OCI-LY1 (cell line): ENCODE measurements around the gene COL1A2.

ENCODE experiments used
- EZH2 ChIP-seq: fragments of 200-600 bp; sonication (generic), shearing (Covaris generic); IDR thresholded peaks from 2 replicates; pipeline ENCODE4 v1.8.0; 2017; ENCODE audit warnings: borderline replicate concordance, mixed run types, mild to moderate bottlenecking, antibody characterized with exemption, low read length, moderate library complexity, mixed read lengths
- TF ChIP-seq, protein P1 (sequence below): fragments of 200-600 bp; sonication (generic), shearing (Covaris generic); IDR thresholded peaks from 2 replicates; pipeline ENCODE4 v1.5.1; 2017; ENCODE audit warnings: mild to moderate bottlenecking, antibody characterized with exemption, low read length, moderate library complexity, mixed read lengths

DNA sequence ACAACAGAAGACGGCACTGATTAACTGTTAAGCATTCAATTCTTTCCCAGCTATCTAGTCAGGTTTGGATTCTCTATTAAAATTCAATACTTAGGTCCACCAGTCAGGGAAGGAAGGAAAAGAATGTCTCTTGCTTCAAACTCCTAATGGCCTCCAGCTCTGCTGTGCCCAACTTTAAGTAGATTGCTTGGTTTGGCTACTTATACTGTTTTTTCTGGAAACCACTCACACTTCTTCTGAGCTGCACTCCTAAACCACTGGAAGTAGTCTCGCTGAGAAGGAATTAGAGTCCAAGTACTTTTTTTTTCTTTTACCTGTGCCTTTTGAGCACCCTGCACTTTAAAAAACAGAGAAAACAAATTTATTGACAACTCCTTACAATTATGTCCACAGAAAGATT is 26.7 kb upstream of the COL1A2 start:
- TF ChIP-seq EZH2: no peak
- TF ChIP-seq, protein P1, sequence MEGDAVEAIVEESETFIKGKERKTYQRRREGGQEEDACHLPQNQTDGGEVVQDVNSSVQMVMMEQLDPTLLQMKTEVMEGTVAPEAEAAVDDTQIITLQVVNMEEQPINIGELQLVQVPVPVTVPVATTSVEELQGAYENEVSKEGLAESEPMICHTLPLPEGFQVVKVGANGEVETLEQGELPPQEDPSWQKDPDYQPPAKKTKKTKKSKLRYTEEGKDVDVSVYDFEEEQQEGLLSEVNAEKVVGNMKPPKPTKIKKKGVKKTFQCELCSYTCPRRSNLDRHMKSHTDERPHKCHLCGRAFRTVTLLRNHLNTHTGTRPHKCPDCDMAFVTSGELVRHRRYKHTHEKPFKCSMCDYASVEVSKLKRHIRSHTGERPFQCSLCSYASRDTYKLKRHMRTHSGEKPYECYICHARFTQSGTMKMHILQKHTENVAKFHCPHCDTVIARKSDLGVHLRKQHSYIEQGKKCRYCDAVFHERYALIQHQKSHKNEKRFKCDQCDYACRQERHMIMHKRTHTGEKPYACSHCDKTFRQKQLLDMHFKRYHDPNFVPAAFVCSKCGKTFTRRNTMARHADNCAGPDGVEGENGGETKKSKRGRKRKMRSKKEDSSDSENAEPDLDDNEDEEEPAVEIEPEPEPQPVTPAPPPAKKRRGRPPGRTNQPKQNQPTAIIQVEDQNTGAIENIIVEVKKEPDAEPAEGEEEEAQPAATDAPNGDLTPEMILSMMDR: no peak
